ENCODE data around the gene MBD5.

MBD5 gene

DNA sequence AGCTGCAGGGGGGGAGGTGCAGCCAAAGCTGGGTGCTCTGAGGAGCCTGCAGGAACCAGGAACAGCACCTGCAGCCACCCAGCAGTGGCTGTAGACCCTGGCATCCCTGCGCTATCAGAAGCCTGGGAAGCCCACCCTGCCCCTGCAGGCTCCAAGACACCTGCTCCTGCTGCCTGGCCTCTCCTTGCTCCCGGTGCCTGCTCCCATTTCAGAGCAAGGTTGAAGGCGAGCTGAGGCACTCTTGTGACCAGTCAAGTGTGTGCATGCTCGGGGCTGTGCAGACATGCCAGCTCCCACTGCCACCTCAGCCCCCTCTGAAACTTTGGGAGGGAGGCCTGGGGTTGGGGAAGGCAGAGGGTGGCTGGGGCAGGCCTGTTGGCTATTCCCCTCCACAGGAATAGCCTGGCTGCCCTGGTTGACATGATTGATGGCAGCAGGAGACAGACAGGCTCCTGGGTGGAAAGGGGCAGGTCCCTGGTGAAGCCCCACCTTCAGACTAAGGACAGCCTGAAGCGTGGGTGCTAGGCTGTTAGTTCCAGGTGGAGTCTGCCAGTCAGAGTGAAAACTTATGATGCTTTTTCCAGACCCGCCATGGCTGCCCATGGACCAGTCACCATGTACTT lies 151.4 kb downstream of the MBD5 start:
- TF ChIP-seq, protein P1, sequence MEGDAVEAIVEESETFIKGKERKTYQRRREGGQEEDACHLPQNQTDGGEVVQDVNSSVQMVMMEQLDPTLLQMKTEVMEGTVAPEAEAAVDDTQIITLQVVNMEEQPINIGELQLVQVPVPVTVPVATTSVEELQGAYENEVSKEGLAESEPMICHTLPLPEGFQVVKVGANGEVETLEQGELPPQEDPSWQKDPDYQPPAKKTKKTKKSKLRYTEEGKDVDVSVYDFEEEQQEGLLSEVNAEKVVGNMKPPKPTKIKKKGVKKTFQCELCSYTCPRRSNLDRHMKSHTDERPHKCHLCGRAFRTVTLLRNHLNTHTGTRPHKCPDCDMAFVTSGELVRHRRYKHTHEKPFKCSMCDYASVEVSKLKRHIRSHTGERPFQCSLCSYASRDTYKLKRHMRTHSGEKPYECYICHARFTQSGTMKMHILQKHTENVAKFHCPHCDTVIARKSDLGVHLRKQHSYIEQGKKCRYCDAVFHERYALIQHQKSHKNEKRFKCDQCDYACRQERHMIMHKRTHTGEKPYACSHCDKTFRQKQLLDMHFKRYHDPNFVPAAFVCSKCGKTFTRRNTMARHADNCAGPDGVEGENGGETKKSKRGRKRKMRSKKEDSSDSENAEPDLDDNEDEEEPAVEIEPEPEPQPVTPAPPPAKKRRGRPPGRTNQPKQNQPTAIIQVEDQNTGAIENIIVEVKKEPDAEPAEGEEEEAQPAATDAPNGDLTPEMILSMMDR (conservative IDR thresholded peaks at IDR 0.05; ENCODE audit: low read depth, low read length), result no peak
- no peak overlapping the region for H3K4me3 ChIP-seq (ENCODE audit: low read depth, low read length)
- DNase-seq (ENCODE audit: low read depth), result no peak

DNA sequence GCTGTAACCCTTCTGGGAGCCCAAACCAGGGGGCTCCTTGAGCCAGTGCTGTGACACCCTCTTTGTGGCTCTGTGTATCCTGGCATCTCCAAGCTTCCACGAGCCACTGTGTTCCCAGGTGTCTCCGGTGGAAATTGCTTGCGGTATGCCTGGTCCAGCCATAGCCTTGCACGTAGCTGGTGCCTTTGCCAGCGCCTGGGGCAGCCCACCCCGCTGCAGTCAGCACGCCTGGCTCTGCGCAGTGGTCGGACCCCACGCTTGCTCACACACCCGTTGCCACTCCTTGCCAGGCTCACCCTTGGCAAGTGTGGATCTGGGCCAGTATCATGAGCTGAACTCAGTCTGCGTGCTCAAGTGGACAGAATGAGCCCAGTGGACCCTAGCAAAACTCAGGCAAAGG lies 152.3 kb downstream of the MBD5 start:
- no peak overlapping the region for H3K4me3 ChIP-seq (ENCODE audit: low read depth, low read length)
- TF ChIP-seq, protein P1 (conservative IDR thresholded peaks at IDR 0.05; ENCODE audit: low read depth, low read length), result no peak
- DNase-seq (ENCODE audit: low read depth), result no peak

DNA sequence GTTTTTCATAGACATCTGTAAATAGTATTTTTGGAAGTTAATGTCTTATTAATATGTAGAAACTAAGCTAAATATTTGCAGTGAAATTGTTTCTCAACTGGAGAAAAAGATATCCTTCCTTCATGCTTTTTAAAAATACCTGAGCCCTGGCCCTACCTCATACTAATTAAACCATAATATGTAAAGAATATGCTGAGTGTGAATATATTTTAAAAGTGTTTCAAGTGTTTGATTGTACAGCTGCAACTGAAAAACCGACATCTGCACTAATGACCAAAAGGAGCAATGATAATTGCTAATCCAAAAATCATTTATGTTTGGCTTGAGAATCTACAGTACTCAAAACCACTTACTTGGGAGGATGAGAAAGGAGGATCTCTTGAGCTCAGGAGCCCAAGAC lies 156.7 kb downstream of the MBD5 start:
- TF ChIP-seq, protein P1 (conservative IDR thresholded peaks at IDR 0.05; ENCODE audit: low read depth, low read length), result no peak
- no peak overlapping the region for H3K4me3 ChIP-seq (ENCODE audit: low read depth, low read length)
- no peak for DNase-seq (ENCODE audit: low read depth)

DNA sequence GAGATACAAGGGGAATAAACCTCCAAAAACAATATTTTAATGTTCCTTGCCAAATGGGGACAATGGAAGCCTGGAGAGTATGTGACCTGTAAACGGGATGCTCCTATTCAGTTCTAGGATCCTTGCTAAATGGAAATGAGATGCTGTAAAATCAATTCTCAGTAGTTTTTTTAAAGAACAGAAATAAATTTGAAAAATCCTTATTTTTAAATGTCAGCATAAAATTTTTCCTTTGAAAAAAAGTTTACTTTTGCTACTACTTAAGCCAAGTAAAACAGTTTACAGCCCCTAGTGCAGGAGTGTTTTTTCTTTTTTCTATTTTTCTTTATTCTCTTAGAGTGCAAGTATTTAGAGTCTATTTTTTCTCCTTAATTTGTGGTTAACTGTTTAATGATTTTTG lies 158.8 kb downstream of the MBD5 start:
- H3K4me3 ChIP-seq (ENCODE audit: low read depth, low read length), result no peak overlapping the region
- TF ChIP-seq, protein P1 (conservative IDR thresholded peaks at IDR 0.05; ENCODE audit: low read depth, low read length), result no peak
- DNase-seq (ENCODE audit: low read depth), result no peak

DNA sequence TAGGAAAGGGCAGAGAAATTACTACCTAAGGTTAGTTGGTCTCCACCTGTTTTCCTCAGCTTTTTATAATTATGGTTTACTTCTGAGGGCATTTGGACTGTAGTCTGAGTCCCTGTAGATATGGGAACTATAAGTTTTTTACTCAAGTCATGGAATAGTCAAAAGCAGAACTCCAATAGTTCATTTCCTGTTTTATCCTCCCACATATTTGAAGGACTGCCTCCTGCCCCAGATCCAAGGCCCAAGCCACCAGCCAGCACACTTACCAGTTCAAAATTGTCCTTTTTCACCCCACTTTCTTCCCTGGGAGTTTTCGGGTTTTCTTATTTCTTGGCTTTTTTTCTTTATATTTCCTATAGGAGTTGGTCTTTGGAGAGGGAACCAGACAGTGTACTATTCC lies 164.1 kb downstream of the MBD5 start:
- DNase-seq (ENCODE audit: low read depth), result no peak
- TF ChIP-seq, protein P1 (conservative IDR thresholded peaks at IDR 0.05; ENCODE audit: low read depth, low read length), result no peak
- H3K4me3 ChIP-seq (ENCODE audit: low read depth, low read length), result no peak overlapping the region

DNA sequence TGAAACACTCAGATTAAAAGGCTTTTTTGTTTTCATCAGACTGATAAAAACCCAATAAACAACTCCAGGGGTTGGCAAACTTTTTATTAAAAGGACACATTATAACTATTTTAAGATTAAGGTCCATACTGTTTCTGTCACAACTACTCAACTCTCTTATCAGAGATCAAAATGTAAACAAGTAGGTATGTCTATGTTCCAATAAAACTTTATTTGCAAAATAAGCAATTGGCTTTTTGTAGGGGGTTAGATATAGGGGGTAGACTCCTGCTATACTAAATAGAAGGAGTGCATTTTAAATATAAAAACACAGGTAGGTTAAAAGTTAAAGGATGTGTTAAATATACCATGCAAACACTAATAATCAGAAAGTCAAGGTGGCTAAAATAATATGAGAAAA lies 174.0 kb downstream of the MBD5 start:
- no peak overlapping the region for H3K4me3 ChIP-seq (ENCODE audit: low read depth, low read length)
- TF ChIP-seq, protein P1 (conservative IDR thresholded peaks at IDR 0.05; ENCODE audit: low read depth, low read length), result no peak
- no peak for DNase-seq (ENCODE audit: low read depth)

Data from choroid plexus epithelial cell (primary cell).